Bronchial epithelial cell (primary cell): Measurements from ENCODE around the gene HTRA1. TPM values are rescaled to one million over a fixed set of nuclear protein-coding genes. Genes with fewer than 3 reads are reported as not detected.
A peak's percentile ranks its signal among the peaks of the same experiment; 100 is the strongest.

Experiments
- DNase-seq: peaks from one replicate; pipeline ENCODE4 v3.0.0-alpha.2; 2010; ENCODE audit warnings: low read depth
- FAIRE-seq: peaks from 2 replicates; lab custom pipeline; 2011; peaks lifted over from hg19 to GRCh38; lab: Jason Lieb, UNC
- H3K27me3 ChIP-seq: 2 replicates; pipeline ENCODE4 v1.5.1; 2011; ENCODE audit warnings: low read length; ENCODE audit not compliant: control insufficient read depth, insufficient read depth
- H3K36me3 ChIP-seq: 2 replicates; pipeline ENCODE4 v1.5.1; 2011; ENCODE audit warnings: low read length; ENCODE audit not compliant: control insufficient read depth, insufficient read depth
- H3K4me3 ChIP-seq: 2 replicates; pipeline ENCODE4 v1.5.1; 2011; ENCODE audit warnings: mild to moderate bottlenecking, low read depth, low read length, control low read depth
- total RNA-seq: library from RNA; depleted of rRNA; stranded (reverse); fragments of >200 nt; gene quantifications from 2 replicates; pipeline ENCODE4 v1.2.1, GENCODE V29; 2014
- TF ChIP-seq, protein P1 (sequence below): IDR thresholded peaks from 2 replicates; pipeline ENCODE4 v1.5.1; 2011; ENCODE audit warnings: mild to moderate bottlenecking, moderate library complexity, low read length, control low read depth, inconsistent platforms; ENCODE audit not compliant: insufficient read depth, severe bottlenecking

Gene HTRA1
- total RNA-seq: 64.1 and 80.3 TPM in 2 replicates

DNA sequence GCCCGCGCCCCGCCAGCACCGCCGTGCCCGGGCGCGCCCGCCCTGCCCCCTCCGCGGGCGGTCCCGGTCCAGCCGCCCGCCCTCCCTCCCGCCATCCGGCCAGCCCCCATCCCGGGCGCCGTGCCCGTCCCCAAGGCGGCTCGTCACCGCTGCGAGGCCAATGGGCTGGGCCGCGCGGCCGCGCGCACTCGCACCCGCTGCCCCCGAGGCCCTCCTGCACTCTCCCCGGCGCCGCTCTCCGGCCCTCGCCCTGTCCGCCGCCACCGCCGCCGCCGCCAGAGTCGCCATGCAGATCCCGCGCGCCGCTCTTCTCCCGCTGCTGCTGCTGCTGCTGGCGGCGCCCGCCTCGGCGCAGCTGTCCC is at the start of gene HTRA1:
HTRA1 (plus strand) TSS at position 187 of the 362 bp plus-strand sequence; CDS start at position 287, 100 bp downstream.
- Histone ChIP-seq H3K27me3 (peaks cover 2% of the 10 kb centered on the region), H3K4me3 (peak within 1 kb of the TSS; percentile 69), H3K36me3 (no peaks in the 10 kb centered on the region)
- DNase-seq (peak; percentile 36), FAIRE-seq (no peak)
- TF ChIP-seq, protein P1, sequence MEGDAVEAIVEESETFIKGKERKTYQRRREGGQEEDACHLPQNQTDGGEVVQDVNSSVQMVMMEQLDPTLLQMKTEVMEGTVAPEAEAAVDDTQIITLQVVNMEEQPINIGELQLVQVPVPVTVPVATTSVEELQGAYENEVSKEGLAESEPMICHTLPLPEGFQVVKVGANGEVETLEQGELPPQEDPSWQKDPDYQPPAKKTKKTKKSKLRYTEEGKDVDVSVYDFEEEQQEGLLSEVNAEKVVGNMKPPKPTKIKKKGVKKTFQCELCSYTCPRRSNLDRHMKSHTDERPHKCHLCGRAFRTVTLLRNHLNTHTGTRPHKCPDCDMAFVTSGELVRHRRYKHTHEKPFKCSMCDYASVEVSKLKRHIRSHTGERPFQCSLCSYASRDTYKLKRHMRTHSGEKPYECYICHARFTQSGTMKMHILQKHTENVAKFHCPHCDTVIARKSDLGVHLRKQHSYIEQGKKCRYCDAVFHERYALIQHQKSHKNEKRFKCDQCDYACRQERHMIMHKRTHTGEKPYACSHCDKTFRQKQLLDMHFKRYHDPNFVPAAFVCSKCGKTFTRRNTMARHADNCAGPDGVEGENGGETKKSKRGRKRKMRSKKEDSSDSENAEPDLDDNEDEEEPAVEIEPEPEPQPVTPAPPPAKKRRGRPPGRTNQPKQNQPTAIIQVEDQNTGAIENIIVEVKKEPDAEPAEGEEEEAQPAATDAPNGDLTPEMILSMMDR: no peak

DNA sequence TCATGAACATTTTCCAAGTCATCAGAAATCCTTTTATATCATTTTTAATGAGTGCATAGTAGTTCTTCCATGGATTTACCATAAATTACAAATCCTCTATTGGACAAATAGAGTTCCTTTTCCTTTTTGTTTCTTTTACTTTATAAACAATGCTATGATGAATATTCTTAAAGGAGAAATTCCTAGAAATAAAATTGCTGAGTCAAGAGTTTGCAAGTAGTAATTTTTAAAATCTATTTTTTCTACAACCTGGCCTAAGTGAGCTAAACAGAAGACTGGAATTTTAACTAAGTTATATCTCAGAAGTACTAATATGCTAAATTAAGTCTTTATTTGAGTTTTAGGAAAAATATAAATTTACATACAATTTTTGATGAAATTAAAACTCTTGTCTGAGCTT is 48.0 kb upstream of the HTRA1 start:
- TF ChIP-seq, protein P1: no peak
- Histone ChIP-seq H3K4me3 (no peak overlapping the region), H3K36me3 (peaks cover 7% of the 10 kb centered on the region), H3K27me3 (no peaks in the 10 kb centered on the region)
- FAIRE-seq (no peak), DNase-seq (no peak)

DNA sequence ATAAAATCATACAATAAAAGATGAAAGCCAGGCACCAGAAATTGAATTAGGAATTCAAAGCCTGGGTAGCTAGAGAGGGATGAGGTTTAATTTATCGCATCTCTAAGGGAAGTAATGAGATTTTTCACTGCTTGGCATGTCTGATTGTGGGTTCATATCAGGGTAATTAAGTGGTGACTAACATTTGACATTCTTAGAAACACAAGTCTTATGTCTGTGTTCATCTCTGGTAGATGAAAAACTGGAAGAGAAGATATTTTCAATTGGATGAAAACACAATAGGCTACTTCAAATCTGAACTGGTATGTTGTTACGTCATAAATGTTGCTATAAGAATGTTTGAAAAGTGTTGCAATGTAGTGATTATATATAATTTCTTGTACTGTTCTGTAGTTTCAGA is 43.7 kb upstream of the HTRA1 start:
- FAIRE-seq: no peak
- TF ChIP-seq, protein P1: no peak
- Histone ChIP-seq H3K4me3 (no peak overlapping the region), H3K27me3 (no peaks in the 10 kb centered on the region), H3K36me3 (peaks cover 6% of the 10 kb centered on the region)
- peak; percentile 17 for DNase-seq

DNA sequence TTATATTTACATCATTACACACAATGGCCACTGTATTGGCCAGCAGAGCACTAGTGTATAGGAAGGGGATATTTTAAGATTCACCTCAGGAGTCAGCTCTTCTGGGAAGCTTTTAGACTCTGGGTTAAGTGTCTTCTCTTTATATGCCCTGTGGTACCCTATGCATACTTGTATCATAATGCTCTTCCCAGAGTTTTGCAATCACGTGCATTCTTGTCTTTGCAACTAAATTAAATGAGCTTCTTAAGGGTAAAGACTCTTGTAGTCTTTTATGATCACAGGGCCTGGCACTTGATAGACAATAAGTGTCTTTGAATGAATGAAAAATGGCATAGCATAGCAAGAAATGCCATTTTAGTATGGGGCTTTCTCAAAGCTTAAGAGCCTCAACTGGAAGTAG is 42.3 kb upstream of the HTRA1 start:
- TF ChIP-seq, protein P1: no peak
- Histone ChIP-seq H3K36me3 (peaks cover 6% of the 10 kb centered on the region), H3K4me3 (no peak overlapping the region), H3K27me3 (no peaks in the 10 kb centered on the region)
- DNase-seq (no peak), FAIRE-seq (no peak)

DNA sequence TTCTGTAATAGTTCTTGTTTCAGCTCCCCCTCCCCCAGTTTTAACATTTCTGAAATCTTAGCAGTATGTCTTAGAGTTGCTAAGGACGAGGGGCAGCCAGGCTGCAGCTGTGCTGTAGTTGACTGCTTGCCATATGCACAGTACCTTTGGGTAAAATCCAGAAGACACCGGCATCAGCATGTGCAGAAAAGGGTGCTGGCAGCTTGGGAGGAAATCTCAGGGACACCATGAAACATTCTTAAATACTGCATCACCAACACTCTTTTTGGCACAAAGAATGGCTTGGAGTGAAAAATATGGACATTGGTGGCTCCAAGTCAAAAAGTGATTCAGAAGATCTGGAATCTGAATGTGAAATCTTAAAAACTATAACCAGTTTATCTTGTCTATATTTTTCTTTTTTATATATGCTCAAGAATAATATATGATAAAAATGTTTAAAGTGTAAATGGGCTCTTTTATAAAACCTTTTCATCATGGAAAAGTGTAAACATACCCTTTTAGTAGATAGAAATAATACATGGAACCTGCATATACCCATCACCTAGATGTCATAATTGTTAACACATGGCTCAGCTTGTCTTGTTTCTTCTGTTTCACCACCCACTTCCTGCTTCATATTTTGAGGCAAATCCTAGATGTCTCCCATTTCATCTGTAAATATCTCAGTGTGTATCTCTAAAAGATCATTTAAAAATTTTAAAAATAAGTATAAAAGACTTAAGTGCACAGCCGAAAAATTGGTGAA is 41.3 kb upstream of the HTRA1 start:
- peaks cover 4% of the 10 kb centered on the region for H3K36me3 ChIP-seq
- H3K4me3 ChIP-seq: no peak overlapping the region
- FAIRE-seq: no peak
- no peaks in the 10 kb centered on the region for H3K27me3 ChIP-seq
- TF ChIP-seq, protein P1: no peak
- DNase-seq: peak; percentile 57

DNA sequence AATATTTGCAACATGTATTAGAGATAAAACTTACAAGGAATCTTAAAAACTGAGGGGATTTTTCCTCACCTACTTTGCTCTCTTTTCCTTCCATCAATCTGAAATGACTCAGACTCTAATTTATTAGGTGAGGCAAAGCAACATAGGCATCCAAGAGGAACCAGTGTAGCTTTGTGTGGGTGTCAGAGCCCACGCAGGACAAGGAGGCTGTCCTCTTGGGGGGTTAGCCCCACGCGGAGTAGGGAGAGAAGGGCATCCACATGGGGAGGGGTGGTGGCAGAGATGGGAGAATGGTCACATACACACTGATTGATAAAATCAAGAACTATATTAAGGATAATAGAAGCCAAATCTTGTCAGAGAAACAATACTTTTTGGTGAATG is 40.7 kb upstream of the HTRA1 start:
- Histone ChIP-seq H3K4me3 (no peak overlapping the region), H3K36me3 (peaks cover 4% of the 10 kb centered on the region), H3K27me3 (no peaks in the 10 kb centered on the region)
- FAIRE-seq (no peak), DNase-seq (no peak)
- TF ChIP-seq, protein P1: no peak
